Prostate gland (tissue), 2 donors: Measurements from ENCODE around the gene KHDRBS1. TPM values are rescaled to one million over a fixed set of nuclear protein-coding genes. Genes with fewer than 3 reads are reported as not detected.

ENCODE experiments used
- DNase-seq: peaks from one replicate; pipeline ENCODE4 v3.0.0-alpha.2; 2019; ENCODE audit warnings: low spot score
- H3K27ac ChIP-seq, 2 donors: fragments of 200-600 bp; sonication (generic); 2 replicates each; pipeline ENCODE4 v1.5.1; 2017 to 2019
- H3K27me3 ChIP-seq: fragments of 200-600 bp; sonication (generic); replicated peaks from 2 replicates; pipeline ENCODE4 v1.5.1; 2019; ENCODE audit not compliant: insufficient read depth
- H3K36me3 ChIP-seq, 2 donors: fragments of 200-600 bp; sonication (generic); 1 replicate in 1 of 2; 2 replicates in 1 of 2; pipeline versions ENCODE4 v1.5.1 to v1.8.1; 2017 to 2019
- H3K4me1 ChIP-seq: fragments of 200-600 bp; sonication (generic); replicated peaks from 2 replicates; pipeline ENCODE4 v1.5.1; 2019
- H3K4me3 ChIP-seq, 2 donors: fragments of 200-600 bp; sonication (generic); 2 replicates each; pipeline ENCODE4 v1.5.1; 2017 to 2019
- H3K9me3 ChIP-seq: fragments of 200-600 bp; sonication (generic); 2 replicates; pipeline ENCODE4 v1.5.1; 2017
- CTCF ChIP-seq, 4 experiments: fragments of 200-600 bp in 2 of 4; fragments of 450-650 bp in 2 of 4; sonication (generic) in 2 of 4; IDR thresholded peaks; 1 replicate in 3 of 4; 2 replicates in 1 of 4; pipeline ENCODE4 v1.5.1; 2016 to 2019; ENCODE audit warnings: antibody characterized with exemption in 4 of 4, mild to moderate bottlenecking in 2 of 4, moderate library complexity in 2 of 4
- POLR2A ChIP-seq: fragments of 450-650 bp; IDR thresholded peaks from one replicate; pipeline ENCODE4 v1.6.1; 2016; ENCODE audit warnings: antibody characterized with exemption, mild to moderate bottlenecking
- POLR2AphosphoS5 ChIP-seq: sonication (generic); formaldehyde crosslinking; IDR thresholded peaks from one replicate; pipeline ENCODE4 v1.6.1; 2017; ENCODE audit warnings: antibody characterized with exemption
- WGBS: methylation state at CpG from one replicate; pipeline ENCODE4 v1.1.5; 2018; 5-methylcytosine and 5-hydroxymethylcytosine counted together
- intact Hi-C: fragments of 100-400 bp; cut with DNase I; formaldehyde crosslinking; loops from one replicate; pipeline ENCODE4 v1.14.2; 2022
- total RNA-seq, 2 donors: library from RNA; depleted of rRNA; stranded (reverse); fragments of >200 nt; gene quantifications; one replicate each; pipeline ENCODE4 v1.1.0, GENCODE V29; 2016

Gene KHDRBS1
- total RNA-seq, 2 donors from 2014 or later: 77.3 to 77.6 TPM

DNA sequence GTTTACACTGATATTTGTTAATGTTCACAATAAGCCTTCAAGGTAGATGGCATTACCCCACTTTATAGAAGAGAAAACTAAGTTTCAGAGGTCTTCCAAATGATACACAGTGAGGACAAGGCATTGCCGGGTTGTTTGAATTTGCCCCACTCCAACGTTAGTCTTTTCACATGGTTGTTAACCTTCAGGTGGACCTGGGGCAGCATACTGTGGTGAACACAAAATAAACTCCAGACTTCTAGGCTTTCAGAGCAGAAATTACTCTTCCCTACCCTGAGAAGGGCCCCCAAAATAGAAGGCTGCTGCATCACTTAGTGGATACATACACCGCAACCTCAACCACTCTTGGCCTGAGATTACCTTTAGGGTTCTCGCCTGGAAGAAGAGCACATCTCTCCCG, 3.4 kb upstream of the KHDRBS1 start:
- 83% methylated on average over 5 of the region's 5 CpGs for WGBS
- no peak overlapping the region for H3K27ac ChIP-seq
- DNase-seq: no peak
- intact Hi-C loops: loop anchor here (5.0 kb wide), 1 partner anchor 68 kb away; no protein-coding TSS in a partner anchor
- H3K4me1 ChIP-seq: no peaks in the 10 kb centered on the region
- no peaks in the 10 kb centered on the region for H3K27me3 ChIP-seq
- no peaks in the 10 kb centered on the region for H3K9me3 ChIP-seq
- no peaks in the 10 kb centered on the region for H3K36me3 ChIP-seq
- H3K4me3 ChIP-seq: no peak overlapping the region
- TF ChIP-seq POLR2AphosphoS5 (no peak), POLR2A (no peak), CTCF (IDR thresholded peaks at IDR 0.05) (no peak)

GRCh38 chr1:32012709-32013385, 821 bp upstream of the KHDRBS1 start:
- 54% methylated on average over 12 of the region's 12 CpGs for WGBS
- H3K4me3 ChIP-seq: peak overlapping the region; percentile 96 to 98
- H3K36me3 ChIP-seq: no peaks in the 10 kb centered on the region
- H3K4me1 ChIP-seq: peaks cover 5% of the 10 kb centered on the region
- no peak for DNase-seq
- intact Hi-C loops: loop anchor here (5.0 kb wide), 1 partner anchor 71 kb away; no protein-coding TSS in a partner anchor
- no peaks in the 10 kb centered on the region for H3K9me3 ChIP-seq
- peak overlapping the region; percentile 97 to 98 for H3K27ac ChIP-seq
- no peaks in the 10 kb centered on the region for H3K27me3 ChIP-seq
- TF ChIP-seq POLR2AphosphoS5: no peak
- no peak for TF ChIP-seq CTCF (IDR thresholded peaks at IDR 0.05)

DNA sequence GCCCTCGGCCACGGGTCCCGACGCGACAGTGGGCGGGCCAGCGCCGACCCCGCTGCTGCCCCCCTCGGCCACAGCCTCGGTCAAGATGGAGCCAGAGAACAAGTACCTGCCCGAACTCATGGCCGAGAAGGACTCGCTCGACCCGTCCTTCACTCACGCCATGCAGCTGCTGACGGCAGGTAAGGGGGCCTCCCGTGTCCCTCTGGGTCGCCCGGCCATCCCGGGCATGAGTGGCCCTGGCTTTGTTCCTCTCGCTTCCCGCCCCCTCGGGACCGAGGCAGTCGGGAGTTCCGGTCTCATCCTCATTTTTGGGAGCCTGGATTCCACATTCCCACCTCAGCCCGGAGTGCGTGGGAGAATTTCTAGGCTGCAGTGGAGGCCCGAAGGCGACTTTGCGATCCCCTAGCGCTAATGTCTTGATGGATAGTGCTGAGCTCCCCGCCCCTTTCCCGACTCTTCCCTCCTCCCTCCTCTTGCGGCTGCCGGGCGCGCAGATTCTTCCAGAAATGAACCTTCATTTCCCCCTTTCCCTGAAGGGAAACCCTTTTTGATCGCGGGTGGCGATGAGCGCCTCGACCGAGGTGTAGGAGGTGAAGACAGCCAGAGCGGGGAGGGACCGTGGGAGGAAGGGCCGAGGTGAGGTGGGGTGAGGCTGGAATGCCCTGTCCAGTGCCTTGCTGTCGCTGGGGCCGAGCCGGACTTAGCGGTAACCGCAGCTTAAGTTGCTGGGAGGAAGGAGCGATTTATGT, 705 bp downstream of the KHDRBS1 start:
- Histone ChIP-seq H3K27me3 (no peaks in the 10 kb centered on the region), H3K27ac (peak overlapping the region; percentile 97 to 98), H3K36me3 (no peaks in the 10 kb centered on the region), H3K4me3 (peak overlapping the region; percentile 96 to 98), H3K4me1 (peaks cover 5% of the 10 kb centered on the region), H3K9me3 (no peaks in the 10 kb centered on the region)
- peak; percentile 61 for TF ChIP-seq POLR2AphosphoS5
- TF ChIP-seq CTCF (IDR thresholded peaks at IDR 0.05): no peak
- peak; percentile 39 for DNase-seq
- intact Hi-C loops: loop anchor here (5.0 kb wide), 1 partner anchor 72 kb away; no protein-coding TSS in a partner anchor
- under 1% methylated on average over 55 of the region's 55 CpGs for WGBS

- Histone ChIP-seq H3K4me1 (peaks cover 9% of the 10 kb centered on the region), H3K4me3 (peak overlapping the region; percentile 96 to 98), H3K27ac (peak overlapping the region; percentile 97 to 98), H3K9me3 (no peaks in the 10 kb centered on the region), H3K27me3 (no peaks in the 10 kb centered on the region), H3K36me3 (no peaks in the 10 kb centered on the region)
- TF ChIP-seq POLR2AphosphoS5: no peak
- no peak for TF ChIP-seq POLR2A
- TF ChIP-seq CTCF (IDR thresholded peaks at IDR 0.05): no peak
- intact Hi-C loops: loop anchor here (5.0 kb wide), 1 partner anchor 73 kb away; no protein-coding TSS in a partner anchor
- under 1% methylated on average over 11 of the region's 11 CpGs for WGBS
- DNase-seq: no peak
Measured at GRCh38 chr1:32014948-32015273, 1.2 kb downstream of the KHDRBS1 start.
